OCI-LY1 (cell line): ENCODE data around the gene EDEM3.

ENCODE experiments used
- CTCF ChIP-seq: fragments of 200-600 bp; sonication (generic), shearing (Covaris generic); IDR thresholded peaks from 2 replicates; pipeline ENCODE4 v1.5.1; 2017; ENCODE audit warnings: mild to moderate bottlenecking, antibody characterized with exemption, low read length, moderate library complexity, mixed read lengths
- EZH2 ChIP-seq: fragments of 200-600 bp; sonication (generic), shearing (Covaris generic); IDR thresholded peaks from 2 replicates; pipeline ENCODE4 v1.8.0; 2017; ENCODE audit warnings: borderline replicate concordance, mixed run types, mild to moderate bottlenecking, antibody characterized with exemption, low read length, moderate library complexity, mixed read lengths

GRCh38 chr1:184682956-184683355 lies 71.7 kb downstream of the EDEM3 start:
- TF ChIP-seq CTCF, result no peak
- TF ChIP-seq EZH2, result no peak
